Measurements from ENCODE around the gene ENTPD2.

ENTPD2 gene

GRCh38 chr9:137049544-137050449 lies 4.1 kb downstream of the ENTPD2 start:
- peak; percentile 82 for DNase-seq
- no peaks in the 10 kb centered on the region for H3K36me3 ChIP-seq
- H3K27me3 ChIP-seq (ENCODE audit: insufficient read depth, low read depth, severe bottlenecking), result peaks cover 9% of the 10 kb centered on the region
- no peak overlapping the region for H3K4me3 ChIP-seq (ENCODE audit: low read depth, low read length)
- no peak overlapping the region for H3K27ac ChIP-seq
- peak; percentile 85 for TF ChIP-seq CTCF (IDR thresholded peaks at IDR 0.05; ENCODE audit: low read depth, low read length)
- H3K9me3 ChIP-seq (ENCODE audit: severe bottlenecking), result no peaks in the 10 kb centered on the region

GRCh38 chr9:137048655-137049543 lies 5.0 kb downstream of the ENTPD2 start:
- no peak overlapping the region for H3K4me3 ChIP-seq (ENCODE audit: low read depth, low read length)
- TF ChIP-seq CTCF (IDR thresholded peaks at IDR 0.05; ENCODE audit: low read depth, low read length), result no peak
- H3K27ac ChIP-seq, result no peak overlapping the region
- H3K36me3 ChIP-seq, result no peaks in the 10 kb centered on the region; the same call in 1 of the 2 replicates
- no peaks in the 10 kb centered on the region for H3K9me3 ChIP-seq (ENCODE audit: severe bottlenecking)
- peak; percentile 59 for DNase-seq
- peaks cover 9% of the 10 kb centered on the region for H3K27me3 ChIP-seq (ENCODE audit: insufficient read depth, low read depth, severe bottlenecking)

GRCh38 chr9:137046088-137046787 lies 7.6 kb downstream of the ENTPD2 start, which contains the start of gene NPDC1:
NPDC1 (minus strand) TSS chr9:137046177; CDS start chr9:137045989, 188 bp downstream.
- H3K36me3 ChIP-seq, result peaks cover 8% of the 10 kb centered on the region
- H3K27ac ChIP-seq, result peak within 1 kb of the TSS; percentile 73
- peak; percentile 88 for DNase-seq
- TF ChIP-seq CTCF (IDR thresholded peaks at IDR 0.05; ENCODE audit: low read depth, low read length), result peak; percentile 88
- H3K4me3 ChIP-seq (ENCODE audit: low read depth, low read length), result peak within 1 kb of the TSS; percentile 68
- H3K27me3 ChIP-seq (ENCODE audit: insufficient read depth, low read depth, severe bottlenecking), result peaks cover 9% of the 10 kb centered on the region
- no peaks in the 10 kb centered on the region for H3K9me3 ChIP-seq (ENCODE audit: severe bottlenecking)

GRCh38 chr9:137045294-137046087 lies 8.4 kb downstream of the ENTPD2 start:
- TF ChIP-seq CTCF (IDR thresholded peaks at IDR 0.05; ENCODE audit: low read depth, low read length), result no peak
- Histone ChIP-seq H3K4me3 (ENCODE audit: low read depth, low read length) (peak overlapping the region; percentile 68), H3K36me3 (peaks cover 10% of the 10 kb centered on the region), H3K27me3 (ENCODE audit: insufficient read depth, low read depth, severe bottlenecking) (peaks cover 9% of the 10 kb centered on the region), H3K9me3 (ENCODE audit: severe bottlenecking) (no peaks in the 10 kb centered on the region), H3K27ac (peak overlapping the region; percentile 73)
- peak; percentile 63 for DNase-seq

All from WERI-Rb-1 (cell line).